Fibroblast of mammary gland (primary cell): ENCODE measurements around the gene ATXN8OS.
"Not testable (repeated sequence)": the region's sequence is repeated elsewhere in the genome, so short reads cannot be mapped to it uniquely, and the experiment has no call there.

ENCODE experiments used
- DNase-seq: peaks from one replicate; pipeline ENCODE4 v3.0.0-alpha.2; 2010; ENCODE audit warnings: low read depth
- H3K4me3 ChIP-seq: 2 replicates; pipeline ENCODE4 v1.5.1; 2011; ENCODE audit warnings: low read depth, mild to moderate bottlenecking, low read length, moderate library complexity; ENCODE audit not compliant: control insufficient read depth
- TF ChIP-seq, protein P1 (sequence below): conservative IDR thresholded peaks from 2 replicates; pipeline ENCODE4 v1.5.1; 2011; ENCODE audit warnings: low read depth, low read length, inconsistent platforms; ENCODE audit not compliant: control insufficient read depth, insufficient read depth

The ATXN8OS gene

DNA sequence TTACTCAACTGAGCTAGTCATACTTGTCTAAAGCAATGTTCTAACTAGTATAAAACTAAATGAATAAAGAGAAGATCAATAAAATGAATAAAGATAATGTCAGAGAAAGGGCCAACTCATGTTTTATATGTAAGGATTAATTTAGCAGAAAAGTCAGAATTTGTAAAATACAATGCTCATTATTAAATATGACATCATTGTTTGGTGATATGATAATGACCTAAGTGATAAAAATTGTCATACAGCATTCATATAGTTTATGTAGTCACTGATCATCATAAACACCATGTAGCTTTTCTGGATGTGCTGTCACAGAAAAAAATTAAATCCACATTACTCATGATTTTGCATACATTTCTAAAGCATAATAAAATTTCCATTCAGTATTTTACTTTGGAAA lies 3.1 kb upstream of the ATXN8OS start:
- H3K4me3 ChIP-seq: no peak overlapping the region
- DNase-seq: no peak
- TF ChIP-seq, protein P1, sequence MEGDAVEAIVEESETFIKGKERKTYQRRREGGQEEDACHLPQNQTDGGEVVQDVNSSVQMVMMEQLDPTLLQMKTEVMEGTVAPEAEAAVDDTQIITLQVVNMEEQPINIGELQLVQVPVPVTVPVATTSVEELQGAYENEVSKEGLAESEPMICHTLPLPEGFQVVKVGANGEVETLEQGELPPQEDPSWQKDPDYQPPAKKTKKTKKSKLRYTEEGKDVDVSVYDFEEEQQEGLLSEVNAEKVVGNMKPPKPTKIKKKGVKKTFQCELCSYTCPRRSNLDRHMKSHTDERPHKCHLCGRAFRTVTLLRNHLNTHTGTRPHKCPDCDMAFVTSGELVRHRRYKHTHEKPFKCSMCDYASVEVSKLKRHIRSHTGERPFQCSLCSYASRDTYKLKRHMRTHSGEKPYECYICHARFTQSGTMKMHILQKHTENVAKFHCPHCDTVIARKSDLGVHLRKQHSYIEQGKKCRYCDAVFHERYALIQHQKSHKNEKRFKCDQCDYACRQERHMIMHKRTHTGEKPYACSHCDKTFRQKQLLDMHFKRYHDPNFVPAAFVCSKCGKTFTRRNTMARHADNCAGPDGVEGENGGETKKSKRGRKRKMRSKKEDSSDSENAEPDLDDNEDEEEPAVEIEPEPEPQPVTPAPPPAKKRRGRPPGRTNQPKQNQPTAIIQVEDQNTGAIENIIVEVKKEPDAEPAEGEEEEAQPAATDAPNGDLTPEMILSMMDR: no peak

DNA sequence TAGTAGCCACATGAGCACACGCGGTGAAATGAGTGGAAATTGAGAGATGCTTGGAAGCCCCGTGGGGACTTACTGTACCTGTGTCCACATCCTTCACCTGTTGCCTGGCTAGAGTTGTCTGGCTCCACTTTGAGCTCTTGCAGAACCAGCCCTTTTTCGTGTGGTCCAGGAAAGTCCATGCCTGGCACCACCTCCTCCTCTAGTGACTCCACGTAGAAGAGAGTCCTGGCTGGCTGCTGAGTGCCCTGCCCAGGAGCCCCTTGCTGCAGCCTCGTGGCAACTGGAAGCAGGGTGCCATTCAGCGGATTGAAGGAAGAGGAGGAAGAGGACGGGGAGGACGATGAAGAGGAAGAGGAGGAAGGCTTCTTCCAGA lies 515 bp upstream of the ATXN8OS start:
- H3K4me3 ChIP-seq: no peak overlapping the region
- no peak for DNase-seq
- TF ChIP-seq, protein P1: no peak

DNA sequence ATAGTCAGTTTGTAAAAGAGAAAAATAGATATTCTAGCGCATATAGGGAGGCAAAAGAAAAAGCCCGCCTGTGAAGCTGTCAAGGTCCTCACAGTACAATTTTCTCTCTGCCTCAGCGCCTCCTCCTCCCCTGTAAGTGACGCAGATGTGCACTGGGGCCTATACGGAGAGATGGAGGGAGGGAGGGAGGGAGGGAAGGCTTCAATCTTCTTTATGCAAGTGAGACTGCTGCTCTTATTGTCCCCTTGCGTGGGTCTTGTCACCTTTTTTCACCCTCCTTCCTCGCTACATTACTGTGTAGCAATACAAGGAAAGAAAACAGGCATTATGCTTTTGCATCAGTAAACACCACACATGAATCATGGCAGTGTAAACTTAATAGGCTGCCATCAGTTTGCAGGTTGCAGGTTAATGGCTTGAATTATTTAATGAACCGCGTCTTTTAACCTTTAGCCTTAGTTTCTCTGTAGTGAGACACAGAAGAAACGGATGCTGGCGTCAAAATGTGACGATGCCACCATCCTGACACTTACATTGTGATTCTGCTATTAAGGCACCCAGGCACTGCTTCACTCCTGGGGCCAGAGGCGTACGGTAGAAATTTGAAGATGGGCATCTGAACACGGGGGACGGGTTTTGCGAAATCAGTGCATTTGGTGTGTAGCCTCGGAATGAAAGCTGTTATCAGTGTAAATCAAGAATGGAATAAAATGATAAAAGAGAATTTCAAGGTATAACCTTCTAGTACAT lies 905 bp downstream of the ATXN8OS start, which contains the start of gene KLHL1:
KLHL1 (minus strand) TSS at position 97 of the 750 bp plus-strand sequence. CDS start 753 bp downstream, outside the sequence.
- TF ChIP-seq, protein P1: no peak
- no peak within 1 kb of the TSS for H3K4me3 ChIP-seq
- no peak for DNase-seq

DNA sequence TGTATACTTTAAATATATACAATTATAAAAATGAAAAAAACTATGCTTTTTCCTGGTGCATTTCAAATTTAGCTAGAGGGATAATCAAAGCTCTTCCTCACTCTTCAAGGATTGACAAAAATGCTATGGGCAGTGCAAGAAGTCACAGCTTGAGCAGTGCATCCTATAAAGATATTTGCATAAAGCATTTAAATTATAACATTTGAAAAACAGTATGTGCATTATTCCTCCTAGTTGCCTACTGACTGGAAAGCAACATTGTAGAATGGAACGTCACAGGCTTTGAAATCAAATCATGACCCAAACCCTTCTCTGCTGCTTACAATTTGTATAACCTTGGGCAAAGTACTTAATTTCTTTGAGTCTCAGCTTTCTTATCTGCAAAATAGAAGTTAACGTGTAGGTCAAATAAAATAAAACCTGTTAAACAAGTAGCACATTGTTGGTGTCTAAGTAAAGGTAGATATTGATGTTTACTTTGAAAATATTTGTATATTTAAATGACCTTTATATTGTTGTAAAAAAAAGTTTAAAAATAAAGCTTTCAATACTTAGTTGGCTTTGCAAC lies 9.8 kb downstream of the ATXN8OS start:
- H3K4me3 ChIP-seq: no peak overlapping the region
- DNase-seq: no peak
- TF ChIP-seq, protein P1: no peak

DNA sequence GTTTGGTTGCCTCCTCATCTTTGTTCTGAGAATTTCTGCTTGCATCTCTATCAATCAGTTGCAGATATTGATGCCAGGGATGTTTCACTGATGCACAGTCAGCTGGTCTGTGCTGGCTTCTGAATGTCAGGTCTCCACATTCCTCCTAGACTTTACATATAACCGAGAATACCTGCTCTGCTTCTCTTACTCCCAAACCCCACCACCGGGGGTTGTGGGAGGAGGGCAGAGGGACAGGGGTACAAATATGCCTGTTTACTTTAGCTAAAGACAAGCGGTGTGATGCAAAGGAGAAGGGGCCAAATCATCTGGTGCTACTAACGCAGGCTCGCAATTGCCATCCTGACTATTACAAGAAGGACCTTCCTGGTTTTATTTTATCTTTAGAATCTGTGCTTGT lies 18.1 kb downstream of the ATXN8OS start:
- no peak overlapping the region for H3K4me3 ChIP-seq
- no peak for DNase-seq
- TF ChIP-seq, protein P1: no peak

DNA sequence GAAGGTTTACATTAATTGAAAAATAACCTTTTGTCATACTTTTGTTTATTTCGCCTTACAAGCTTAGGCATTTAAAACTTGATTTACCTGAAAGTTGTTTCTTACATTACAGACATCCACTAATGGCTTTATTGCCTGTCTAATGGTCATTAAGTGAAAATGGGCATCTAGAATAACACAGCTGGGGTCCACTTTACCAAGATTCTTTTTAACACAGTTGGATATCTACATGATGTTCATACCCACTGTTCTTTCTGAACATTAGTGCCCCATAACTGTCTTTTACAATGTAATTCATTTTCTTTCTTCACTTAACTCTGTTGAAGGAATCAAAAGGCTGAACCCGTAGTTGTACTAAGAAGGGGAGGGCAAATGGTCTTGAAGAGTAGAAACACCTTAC lies 20.5 kb downstream of the ATXN8OS start:
- no peak overlapping the region for H3K4me3 ChIP-seq
- TF ChIP-seq, protein P1: no peak
- DNase-seq: no peak

DNA sequence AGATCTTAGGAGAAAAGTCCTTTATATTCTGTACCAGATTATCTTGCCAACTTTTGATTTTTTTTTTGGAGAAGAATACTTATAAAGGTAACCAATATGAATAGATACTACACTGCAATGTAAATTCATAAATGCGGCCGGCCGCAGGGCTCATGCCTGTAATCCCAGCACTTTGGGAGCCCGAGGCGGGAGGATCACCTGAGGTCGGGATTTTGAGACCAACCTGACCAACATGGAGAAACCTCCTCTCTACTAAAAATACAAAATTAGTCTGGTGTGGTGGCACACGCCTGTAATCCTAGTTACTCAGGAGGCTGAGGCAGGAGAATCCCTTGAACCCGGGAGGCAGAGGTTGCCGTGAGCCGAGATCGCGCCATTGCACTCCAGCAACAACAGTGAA lies 35.0 kb downstream of the ATXN8OS start:
- not testable (repeated sequence) for DNase-seq, H3K4me3 ChIP-seq
